HepG2 (cell line): ENCODE data around the gene HSD17B2. TPM values are rescaled to one million over a fixed set of nuclear protein-coding genes. Genes with fewer than 3 reads are reported as not detected.

ENCODE experiments used
- ATAC-seq: fragments of 200-7000 bp; cut with Tn5 transposase; 3 replicates; pipeline ENCODE4 v1.9.1; 2020; ENCODE audit warnings: mild to moderate bottlenecking, moderate library complexity
- BruUV-seq: library from RNA; stranded (reverse); fragments of 400-500 nt; replicated peaks from 2 replicates; lab custom pipeline; 2021; lab: Mats Ljungman, UMichigan
- CTCF ChIA-PET: fragments of 300-600 bp; formaldehyde crosslinking; extraction: SDS; loops from one replicate; lab custom pipeline; 2021; ENCODE audit warnings: low total read pairs, inconsistent platforms, low intra/inter-chr PET ratio; lab: Yijun Ruan, JAX
- POLR2A ChIA-PET: fragments of 350-600 bp; sonication (Branson Sonifier 250); formaldehyde crosslinking; loops from one replicate; lab custom pipeline; 2020; ENCODE audit warnings: antibody characterized with exemption, inconsistent platforms; lab: Yijun Ruan, JAX
- DNase-seq: peaks from one replicate; pipeline ENCODE4 v3.0.0-alpha.2; 2015; ENCODE audit warnings: low spot score
- FAIRE-seq: peaks from 3 replicates; lab custom pipeline; 2011; peaks lifted over from hg19 to GRCh38; lab: Jason Lieb, UNC
- H2AFZ ChIP-seq: one replicate; pipeline ENCODE4 v1.6.1; 2011; ENCODE audit warnings: low read length, inconsistent platforms
- H3K27ac ChIP-seq: fragments of 300-600 bp; 3 replicates; pipeline ENCODE4 v1.8.0; 2011; ENCODE audit warnings: mixed run types, mild to moderate bottlenecking, mixed read lengths, low read length, inconsistent platforms; ENCODE audit not compliant: insufficient read depth; ENCODE audit errors: extremely low read length
- H3K27me3 ChIP-seq, 2 experiments: fragments of 200-600 bp in 1 of 2; 2 replicates in 1 of 2; 3 replicates in 1 of 2; pipeline versions ENCODE4 v1.6.0 to v1.8.0; 2011; ENCODE audit warnings: low read length in 2 of 2, mild to moderate bottlenecking in 2 of 2, moderate library complexity in 2 of 2, inconsistent platforms in 1 of 2; ENCODE audit not compliant: insufficient read depth in 2 of 2, control insufficient read depth in 1 of 2
- H3K36me3 ChIP-seq, 2 experiments: fragments of 200-600 bp in 1 of 2; replicated peaks in 1 of 2; 2 replicates in 1 of 2; 3 replicates in 1 of 2; pipeline versions ENCODE4 v1.5.1 to v1.8.0; 2011; ENCODE audit warnings: low read length in 2 of 2, inconsistent platforms in 1 of 2; ENCODE audit not compliant: insufficient read depth in 2 of 2, control insufficient read depth in 1 of 2
- H3K4me1 ChIP-seq: 2 replicates; pipeline ENCODE4 v1.5.1; 2012; ENCODE audit warnings: low read length, inconsistent platforms; ENCODE audit not compliant: insufficient read depth
- H3K4me2 ChIP-seq: 2 replicates; pipeline ENCODE4 v1.6.0; 2011; ENCODE audit warnings: low read depth, low read length, inconsistent platforms
- H3K4me3 ChIP-seq, 3 experiments: fragments of 200-600 bp in 1 of 3; sonication (generic), shearing (Covaris generic) in 1 of 3; replicated peaks in 1 of 3; 2 replicates each; pipeline ENCODE4 v1.5.1; 2011 to 2016; ENCODE audit warnings: low read length in 3 of 3, inconsistent platforms in 2 of 3, low read depth in 2 of 3, mild to moderate bottlenecking in 2 of 3, control low read depth in 1 of 3, mixed read lengths in 1 of 3; ENCODE audit not compliant: insufficient read depth in 1 of 3
- H3K79me2 ChIP-seq: one replicate; pipeline ENCODE4 v1.6.1; 2011; ENCODE audit warnings: low read length, inconsistent platforms; ENCODE audit not compliant: insufficient read depth
- H3K9ac ChIP-seq: 2 replicates; pipeline ENCODE4 v1.6.0; 2011; ENCODE audit warnings: mild to moderate bottlenecking, low read depth, low read length, inconsistent platforms; ENCODE audit not compliant: insufficient read depth
- H3K9me3 ChIP-seq: 2 replicates; pipeline ENCODE4 v1.5.1; 2012; ENCODE audit warnings: mild to moderate bottlenecking, low read length
- H4K20me1 ChIP-seq: 2 replicates; pipeline ENCODE4 v1.6.0; 2011; ENCODE audit warnings: inconsistent platforms, mild to moderate bottlenecking, low read length, moderate library complexity; ENCODE audit not compliant: insufficient read depth
- ATF7 ChIP-seq, 2 experiments: fragments of 450-650 bp in 1 of 2; sonication (generic) in 1 of 2; formaldehyde crosslinking in 1 of 2; IDR thresholded peaks; 2 replicates each; pipeline versions ENCODE4 v1.4.0 to v1.6.1; 2016 to 2020; ENCODE audit warnings: antibody characterized with exemption in 1 of 2, mild to moderate bottlenecking in 1 of 2, missing genetic modification reagents in 1 of 2
- ELF3 ChIP-seq: IDR thresholded peaks from 2 replicates; pipeline ENCODE4 v1.6.1; 2016; ENCODE audit warnings: missing genetic modification reagents, missing compliant biosample characterization
- NPAS2 ChIP-seq: sonication (generic); formaldehyde crosslinking; IDR thresholded peaks from 2 replicates; pipeline ENCODE4 v1.8.0; 2022; ENCODE audit warnings: mild to moderate bottlenecking, missing genetic modification reagents, borderline replicate concordance
- NR3C1 ChIP-seq: sonication (generic); formaldehyde crosslinking; IDR thresholded peaks from 2 replicates; pipeline ENCODE4 v1.4.0; 2020; ENCODE audit warnings: missing genetic modification reagents
- PHF8 ChIP-seq: sonication (generic); formaldehyde crosslinking; IDR thresholded peaks from 2 replicates; pipeline ENCODE4 v1.5.0; 2020; ENCODE audit warnings: missing genetic modification reagents
- STAG1 ChIP-seq: sonication (generic); formaldehyde crosslinking; IDR thresholded peaks from 2 replicates; pipeline ENCODE4 v1.4.0; 2020; ENCODE audit warnings: missing genetic modification reagents
- STAT5B ChIP-seq: sonication (generic); formaldehyde crosslinking; IDR thresholded peaks from 2 replicates; pipeline ENCODE4 v1.4.0; 2020; ENCODE audit warnings: missing genetic modification reagents
- THAP9 ChIP-seq: sonication (generic); formaldehyde crosslinking; IDR thresholded peaks from 2 replicates; pipeline ENCODE4; 2020; ENCODE audit warnings: missing genetic modification reagents, mild to moderate bottlenecking, borderline replicate concordance
- UBTF ChIP-seq: sonication (generic); formaldehyde crosslinking; IDR thresholded peaks from 2 replicates; pipeline ENCODE4 v1.4.0; 2020; ENCODE audit warnings: mild to moderate bottlenecking, missing genetic modification reagents
- ZNF33A ChIP-seq: sonication (generic); formaldehyde crosslinking; IDR thresholded peaks from 2 replicates; pipeline ENCODE4 v1.5.1; 2020; ENCODE audit warnings: missing genetic modification reagents, mild to moderate bottlenecking, moderate library complexity, borderline replicate concordance
- ZNF740 ChIP-seq: sonication (generic); formaldehyde crosslinking; IDR thresholded peaks from 2 replicates; pipeline ENCODE4 v1.4.0; 2020; ENCODE audit warnings: missing genetic modification reagents
- ZNF772 ChIP-seq: sonication (generic); formaldehyde crosslinking; IDR thresholded peaks from 2 replicates; pipeline ENCODE4 v1.5.0; 2020; ENCODE audit warnings: mild to moderate bottlenecking, missing genetic modification reagents
- ZNF878 ChIP-seq: sonication (generic); formaldehyde crosslinking; IDR thresholded peaks from 2 replicates; pipeline ENCODE4 v1.8.1; 2023; ENCODE audit warnings: mild to moderate bottlenecking, missing genetic modification reagents, moderate library complexity
- WGBS: methylation state at CpG from one replicate; pipeline ENCODE4 v1.1.6; 2017; ENCODE audit warnings: low lambda C conversion rate; 5-methylcytosine and 5-hydroxymethylcytosine counted together
- in situ Hi-C: cut with HindIII; loops from 2 replicates; pipeline ENCODE4 v1.10.0; 2017; ENCODE audit warnings: low pct_unique_long_range_greater_than_20kb; ENCODE audit not compliant: extremely low pct_ligation_motif_present
- intact Hi-C: fragments of 100-400 bp; cut with micrococcal nuclease; formaldehyde crosslinking; loops from one replicate; pipeline ENCODE4 v1.10.0; 2022; ENCODE audit not compliant: unreplicated experiment
- polyA plus RNA-seq, 8 experiments: library from polyadenylated mRNA; depleted of rRNA in 3 of 8; stranded (reverse) in 7 of 8; unstranded in 1 of 8; fragments of >200 nt; fragmentation: Illumina TruSeq in 4 of 8; extraction: Trizol in 4 of 8; gene quantifications; 2 replicates each; pipeline versions ENCODE4 v1.2.1 to v1.2.3, GENCODE V29; 2011 to 2016; ENCODE audit warnings: low read depth in 4 of 8, missing spikeins in 1 of 8, mixed read lengths in 1 of 8; ENCODE audit not compliant: insufficient read depth in 1 of 8
- total RNA-seq, 5 experiments: library from RNA; depleted of rRNA; stranded (reverse); fragments of >200 nt; fragmentation: Illumina TruSeq; extraction: Trizol; gene quantifications; 2 replicates each; pipeline ENCODE4 v1.2.3, GENCODE V29; 2016; ENCODE audit warnings: low read depth in 1 of 5

HSD17B2 gene
- total and polyA plus RNA-seq, 2 of the 13 experiments (the other 11 are each of a cell fraction or from before 2014, with no cell fraction given): 26.3 to 69.3 TPM

- intact Hi-C loops (loop anchor here (10.0 kb wide), 1 partner anchor 48 kb away; no protein-coding TSS in a partner anchor), in situ Hi-C loops (no loop called here)
- Histone ChIP-seq H3K4me3 (no peak overlapping the region), H3K9ac (no peak overlapping the region), H4K20me1 (no peaks in the 10 kb centered on the region), H3K4me1 (peaks cover 13% of the 10 kb centered on the region), H3K36me3 (no peaks in the 10 kb centered on the region), H3K79me2 (no peaks in the 10 kb centered on the region), H3K27ac (no peak overlapping the region), H3K9me3 (no peaks in the 10 kb centered on the region), H2AFZ (no peak overlapping the region), H3K27me3 (peaks cover 0 to 10% of the 10 kb centered on the region in 2 experiments; a peak in 2 of 5 replicates), H3K4me2 (no peak overlapping the region)
- ChIA-PET CTCF (no interaction called here), POLR2A (no interaction called here)
- FAIRE-seq: no peak
- BruUV-seq: no TSS peak
- WGBS: 8% methylated on average over 3 of the region's 3 CpGs
- ATAC-seq: no peak
- no peak for TF ChIP-seq THAP9 (CRISPR knock-in tag)
- TF ChIP-seq ELF3 (CRISPR knock-in tag): no peak
- no peak for TF ChIP-seq PHF8 (CRISPR knock-in tag)
- no peak for TF ChIP-seq ATF7 (IDR thresholded peaks at IDR 0.05)
- TF ChIP-seq ATF7 (CRISPR knock-in tag; IDR thresholded peaks at IDR 0.05): no peak
- no peak for TF ChIP-seq ZNF33A
- DNase-seq: no peak
Observed at GRCh38 chr16:81992859-81993258, 42.2 kb upstream of the HSD17B2 start.

GRCh38 chr16:81994485-81994884, 40.6 kb upstream of the HSD17B2 start:
- in situ Hi-C loops (no loop called here), intact Hi-C loops (loop anchor here (10.0 kb wide), 1 partner anchor 50 kb away; no protein-coding TSS in a partner anchor)
- Histone ChIP-seq H3K27ac (no peak overlapping the region), H3K9me3 (no peaks in the 10 kb centered on the region), H3K36me3 (no peaks in the 10 kb centered on the region), H2AFZ (no peak overlapping the region), H3K4me2 (no peak overlapping the region), H3K79me2 (no peaks in the 10 kb centered on the region), H3K4me3 (no peak overlapping the region), H3K9ac (no peak overlapping the region), H3K4me1 (peaks cover 14% of the 10 kb centered on the region), H3K27me3 (peaks cover 0 to 8% of the 10 kb centered on the region in 2 experiments; a peak in 2 of 5 replicates), H4K20me1 (no peaks in the 10 kb centered on the region)
- ChIA-PET POLR2A (no interaction called here), CTCF (no interaction called here)
- no TSS peak for BruUV-seq
- FAIRE-seq (no peak), ATAC-seq (peak; percentile 37; the same call in 2 of the 3 replicates), DNase-seq (no peak)
- WGBS: 52% methylated on average over 5 of the region's 5 CpGs
- TF ChIP-seq NR3C1 (no peak), STAG1 (CRISPR knock-in tag) (peak; percentile 47), NPAS2 (CRISPR knock-in tag) (no peak), ZNF740 (CRISPR knock-in tag) (no peak), UBTF (CRISPR knock-in tag) (no peak), ZNF878 (CRISPR knock-in tag) (no peak), STAT5B (CRISPR knock-in tag) (no peak), ZNF772 (no peak)
